H9 (cell line): Measurements from ENCODE around the gene SPAG6. TPM values are rescaled to one million over a fixed set of nuclear protein-coding genes. Genes with fewer than 3 reads are reported as not detected.

Experiments
- DNase-seq: peaks from one replicate; pipeline ENCODE4 v3.0.0-alpha.2; 2017
- H2AFZ ChIP-seq: one replicate; pipeline ENCODE4 v1.6.1; 2013; ENCODE audit warnings: mild to moderate bottlenecking, low read length, control low read depth, moderate library complexity
- H2AK5ac ChIP-seq: 2 replicates; pipeline ENCODE4 v1.6.1; 2013; ENCODE audit warnings: low read length, control low read depth, mixed read lengths; ENCODE audit not compliant: insufficient read length
- H2BK120ac ChIP-seq: one replicate; pipeline ENCODE4 v1.6.1; 2013; ENCODE audit warnings: low read depth, mild to moderate bottlenecking, low read length, control low read depth, inconsistent platforms; ENCODE audit not compliant: poor library complexity, severe bottlenecking
- H2BK12ac ChIP-seq: 2 replicates; pipeline ENCODE4 v1.6.1; 2013; ENCODE audit warnings: low read length, control low read depth, mixed read lengths, low read depth; ENCODE audit not compliant: insufficient read length
- H2BK15ac ChIP-seq: 2 replicates; pipeline ENCODE4 v1.6.1; 2013; ENCODE audit warnings: low read depth, low read length, control low read depth
- H2BK20ac ChIP-seq: one replicate; pipeline ENCODE4 v1.6.1; 2013; ENCODE audit warnings: low read depth, mild to moderate bottlenecking, low read length, control low read depth, inconsistent platforms; ENCODE audit not compliant: poor library complexity, severe bottlenecking
- H2BK5ac ChIP-seq: 2 replicates; pipeline ENCODE4 v1.6.1; 2013; ENCODE audit warnings: low read length, control low read depth, mixed read lengths; ENCODE audit not compliant: insufficient read length
- H3K14ac ChIP-seq: 2 replicates; pipeline ENCODE4 v1.6.1; 2013; ENCODE audit warnings: low read length, control low read depth; ENCODE audit not compliant: insufficient read depth
- H3K18ac ChIP-seq: 2 replicates; pipeline ENCODE4 v1.6.1; 2013; ENCODE audit warnings: low read depth, mild to moderate bottlenecking, mixed read lengths, low read length, control low read depth; ENCODE audit not compliant: insufficient read length
- H3K23ac ChIP-seq: 2 replicates; pipeline ENCODE4 v1.6.1; 2013; ENCODE audit warnings: low read length, control low read depth, mixed read lengths, low read depth; ENCODE audit not compliant: insufficient read length
- H3K23me2 ChIP-seq: 2 replicates; pipeline ENCODE4 v1.6.1; 2013; ENCODE audit warnings: low read depth, mild to moderate bottlenecking, mixed read lengths, low read length, control low read depth; ENCODE audit not compliant: insufficient read length, poor library complexity, severe bottlenecking
- H3K27ac ChIP-seq: 2 replicates; pipeline ENCODE4 v1.5.1; 2013; ENCODE audit warnings: low read length, control low read depth, mixed read lengths, low read depth; ENCODE audit not compliant: insufficient read length
- H3K27me3 ChIP-seq: 2 replicates; pipeline ENCODE4 v1.6.1; 2013; ENCODE audit warnings: low read length, control low read depth, inconsistent platforms; ENCODE audit not compliant: insufficient read depth
- H3K4ac ChIP-seq: 2 replicates; pipeline ENCODE4 v1.6.1; 2013; ENCODE audit warnings: low read depth, mild to moderate bottlenecking, control low read depth, inconsistent platforms, low read length, moderate library complexity
- H3K4me1 ChIP-seq: 2 replicates; pipeline ENCODE4 v1.6.1; 2013; ENCODE audit warnings: low read length, control low read depth, inconsistent platforms; ENCODE audit not compliant: insufficient read depth
- H3K4me2 ChIP-seq: 2 replicates; pipeline ENCODE4 v1.6.1; 2013; ENCODE audit warnings: low read length, control low read depth, mixed read lengths; ENCODE audit not compliant: insufficient read length, insufficient read depth
- H3K56ac ChIP-seq: 2 replicates; pipeline ENCODE4 v1.6.1; 2013; ENCODE audit warnings: low read depth, mild to moderate bottlenecking, mixed read lengths, low read length, control low read depth; ENCODE audit not compliant: insufficient read length
- H3K79me1 ChIP-seq: 2 replicates; pipeline ENCODE4 v1.6.1; 2013; ENCODE audit warnings: low read depth, mild to moderate bottlenecking, moderate library complexity, low read length, control low read depth, inconsistent platforms; ENCODE audit not compliant: insufficient read depth, poor library complexity, severe bottlenecking
- H3K79me2 ChIP-seq: 2 replicates; pipeline ENCODE4 v1.6.1; 2013; ENCODE audit warnings: low read length, control low read depth, inconsistent platforms; ENCODE audit not compliant: insufficient read depth
- H3K9ac ChIP-seq: 2 replicates; pipeline ENCODE4 v1.6.1; 2013; ENCODE audit warnings: low read length, control low read depth, mixed read lengths; ENCODE audit not compliant: insufficient read length; ENCODE audit errors: extremely low read depth
- H3K9me3 ChIP-seq: one replicate; pipeline ENCODE4 v1.6.1; 2013; ENCODE audit warnings: low read depth, low read length, inconsistent platforms; ENCODE audit not compliant: control insufficient read depth
- H3T11ph ChIP-seq: one replicate; pipeline ENCODE4 v1.6.1; 2013; ENCODE audit warnings: mild to moderate bottlenecking, low read length, control low read depth, inconsistent platforms
- H4K20me1 ChIP-seq: one replicate; pipeline ENCODE4 v1.6.1; 2013; ENCODE audit not compliant: control insufficient read depth, insufficient read length, insufficient read depth
- H4K5ac ChIP-seq: 2 replicates; pipeline ENCODE4 v1.6.1; 2013; ENCODE audit warnings: low read depth, mild to moderate bottlenecking, mixed read lengths, low read length, control low read depth; ENCODE audit not compliant: insufficient read length
- H4K8ac ChIP-seq: replicated peaks from 2 replicates; pipeline ENCODE4 v1.6.1; 2013; ENCODE audit warnings: low read length, control low read depth, mixed read lengths, low read depth; ENCODE audit not compliant: insufficient read length
- H4K91ac ChIP-seq: 2 replicates; pipeline ENCODE4 v1.6.1; 2013; ENCODE audit warnings: low read depth, mild to moderate bottlenecking, moderate library complexity, mixed read lengths, low read length, control low read depth; ENCODE audit not compliant: insufficient read length
- H3K27ac Mint-ChIP-seq, 3 experiments: 2 replicates in 2 of 3; 3 replicates in 1 of 3; pipeline ENCODE4 v1.8.0; 2020 to 2021; ENCODE audit warnings: mixed read lengths in 3 of 3, mild to moderate bottlenecking in 1 of 3, moderate library complexity in 1 of 3
- H3K27me3 Mint-ChIP-seq: 2 replicates; pipeline ENCODE4 v1.8.0; 2021; ENCODE audit warnings: low read depth, mild to moderate bottlenecking, moderate library complexity, mixed read lengths
- H3K36me3 Mint-ChIP-seq, 3 experiments: 2 replicates in 2 of 3; 3 replicates in 1 of 3; pipeline ENCODE4 v1.8.0; 2020 to 2021; ENCODE audit warnings: low read depth in 3 of 3, mixed read lengths in 3 of 3; ENCODE audit not compliant: insufficient read depth in 1 of 3
- H3K4me1 Mint-ChIP-seq, 2 experiments: 2 replicates each; pipeline ENCODE4 v1.8.0; 2020; ENCODE audit warnings: mixed read lengths in 2 of 2
- H3K4me3 Mint-ChIP-seq, 2 experiments: 2 replicates in 1 of 2; 3 replicates in 1 of 2; pipeline ENCODE4 v1.8.0; 2020 to 2021; ENCODE audit warnings: mild to moderate bottlenecking in 2 of 2, mixed read lengths in 2 of 2, moderate library complexity in 1 of 2
- H3K9me3 Mint-ChIP-seq, 2 experiments: 2 replicates in 1 of 2; 3 replicates in 1 of 2; pipeline ENCODE4 v1.8.0; 2020; ENCODE audit warnings: mild to moderate bottlenecking in 2 of 2, mixed read lengths in 2 of 2, moderate library complexity in 1 of 2
- whole genome bisulfite sequencing: extraction: QIAGEN DNeasy Blood & Tissue Kit; methylation state at CpG from one replicate; pipeline ENCODE4 v1.1.7; 2013; ENCODE audit warnings: missing lambda C conversion rate, low lambda C conversion rate, mixed read lengths; ENCODE audit not compliant: insufficient read length; ENCODE audit errors: extremely low coverage; 5-methylcytosine and 5-hydroxymethylcytosine counted together
- total RNA-seq: library from RNA; stranded (reverse); gene quantifications from 2 replicates; pipeline ENCODE4 v1.2.1, GENCODE V29; 2021
- TF ChIP-seq, protein P1 (sequence below): fragments of 200-600 bp; sonication (generic); conservative IDR thresholded peaks from 3 replicates; pipeline ENCODE4 v1.8.0; 2021; ENCODE audit warnings: antibody characterized with exemption, mild to moderate bottlenecking

Gene SPAG6
- total RNA-seq, 1 experiment from 2014 or later, result 0.24 TPM

DNA sequence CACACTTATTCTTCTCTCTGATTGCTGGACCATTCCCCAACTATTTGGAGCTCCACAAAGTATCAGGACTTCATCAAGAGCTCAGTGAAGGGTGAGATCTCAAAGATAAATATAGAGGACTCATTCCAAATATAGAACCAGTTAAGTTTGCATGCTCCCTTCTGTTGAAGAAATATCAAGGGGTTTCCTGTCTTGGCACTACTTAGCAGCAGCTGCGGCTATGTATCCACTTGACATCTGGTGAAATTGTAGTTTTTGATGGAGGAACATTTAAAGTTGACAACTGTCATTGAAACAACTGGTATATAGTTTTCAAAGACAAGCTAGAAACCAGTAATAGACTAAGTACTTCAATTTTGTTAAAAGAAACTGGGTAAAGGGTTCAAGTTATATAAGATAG lies 1.0 kb upstream of the SPAG6 start:
- Histone ChIP-seq H3K79me1 (no peaks in the 10 kb centered on the region), H3K56ac (no peak overlapping the region), H3K79me2 (no peaks in the 10 kb centered on the region), H2BK15ac (no peak overlapping the region), H3K27me3 (peaks cover 52% of the 10 kb centered on the region), H3K4ac (no peak overlapping the region), H3K23me2 (peaks cover 18% of the 10 kb centered on the region), H2AK5ac (no peak overlapping the region), H3K4me2 (no peak overlapping the region), H4K5ac (no peak overlapping the region), H3K4me1 (peaks cover 4% of the 10 kb centered on the region; the same call in 1 of the 2 replicates), H2BK120ac (no peak overlapping the region), H2BK5ac (no peak overlapping the region), H4K8ac (no peak overlapping the region), H3T11ph (no peak overlapping the region), H3K9me3 (no peaks in the 10 kb centered on the region), H4K20me1 (no peaks in the 10 kb centered on the region), H3K14ac (no peak overlapping the region), H4K91ac (no peak overlapping the region), H3K9ac (no peak overlapping the region), H3K23ac (no peak overlapping the region), H2BK20ac (no peak overlapping the region), H2BK12ac (no peak overlapping the region), H2AFZ (no peak overlapping the region), H3K27ac (no peak overlapping the region), H3K18ac (no peak overlapping the region)
- H3K27me3 Mint-ChIP-seq, result peaks cover 97% of the 10 kb centered on the region
- WGBS, result no CpG with 5 or more reads among the region's 1 CpG
- TF ChIP-seq, protein P1, sequence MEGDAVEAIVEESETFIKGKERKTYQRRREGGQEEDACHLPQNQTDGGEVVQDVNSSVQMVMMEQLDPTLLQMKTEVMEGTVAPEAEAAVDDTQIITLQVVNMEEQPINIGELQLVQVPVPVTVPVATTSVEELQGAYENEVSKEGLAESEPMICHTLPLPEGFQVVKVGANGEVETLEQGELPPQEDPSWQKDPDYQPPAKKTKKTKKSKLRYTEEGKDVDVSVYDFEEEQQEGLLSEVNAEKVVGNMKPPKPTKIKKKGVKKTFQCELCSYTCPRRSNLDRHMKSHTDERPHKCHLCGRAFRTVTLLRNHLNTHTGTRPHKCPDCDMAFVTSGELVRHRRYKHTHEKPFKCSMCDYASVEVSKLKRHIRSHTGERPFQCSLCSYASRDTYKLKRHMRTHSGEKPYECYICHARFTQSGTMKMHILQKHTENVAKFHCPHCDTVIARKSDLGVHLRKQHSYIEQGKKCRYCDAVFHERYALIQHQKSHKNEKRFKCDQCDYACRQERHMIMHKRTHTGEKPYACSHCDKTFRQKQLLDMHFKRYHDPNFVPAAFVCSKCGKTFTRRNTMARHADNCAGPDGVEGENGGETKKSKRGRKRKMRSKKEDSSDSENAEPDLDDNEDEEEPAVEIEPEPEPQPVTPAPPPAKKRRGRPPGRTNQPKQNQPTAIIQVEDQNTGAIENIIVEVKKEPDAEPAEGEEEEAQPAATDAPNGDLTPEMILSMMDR, result no peak
- peaks cover 0 to 5% of the 10 kb centered on the region in 2 experiments; a peak in 3 of 5 replicates for H3K9me3 Mint-ChIP-seq
- peak overlapping the region in 1 of 2 experiments; percentile 84; a peak in 2 of 5 replicates for H3K4me3 Mint-ChIP-seq
- no peak overlapping the region for H3K27ac Mint-ChIP-seq
- DNase-seq, result no peak
- H3K4me1 Mint-ChIP-seq, result peaks cover 4 to 13% of the 10 kb centered on the region in 2 experiments
- H3K36me3 Mint-ChIP-seq, result no peaks in the 10 kb centered on the region; a peak in 1 of 7 replicates
